HG02981 (cell line): ENCODE results near the gene DOCK7.
"Not testable (repeated sequence)": the region's sequence is repeated elsewhere in the genome, so short reads cannot be mapped to it uniquely, and the experiment has no call there.

ENCODE experiments used
- ATAC-seq: cut with Tn5 transposase; IDR thresholded peaks from one replicate; pipeline ENCODE4 v1.9.1; 2021; ENCODE audit warnings: mild to moderate bottlenecking, moderate library complexity; ENCODE audit not compliant: unreplicated experiment

DOCK7 gene

GRCh38 chr1:62691062-62691844 is 3.1 kb upstream of the DOCK7 start:
- no peak for ATAC-seq

- no peak for ATAC-seq
Measured at GRCh38 chr1:62689524-62689923, 1.3 kb upstream of the DOCK7 start.

- no peak for ATAC-seq
Measured at GRCh38 chr1:62688687-62689085, 500 bp upstream of the DOCK7 start.

GRCh38 chr1:62687421-62687902 is 724 bp downstream of the DOCK7 start:
- peak; percentile 33 for ATAC-seq

- ATAC-seq: no peak
Measured at GRCh38 chr1:62686822-62687221, 1.4 kb downstream of the DOCK7 start.

- no peak for ATAC-seq
Measured at GRCh38 chr1:62685431-62685859, 2.7 kb downstream of the DOCK7 start.

GRCh38 chr1:62682531-62682930 is 5.7 kb downstream of the DOCK7 start:
- no peak for ATAC-seq

- not testable (repeated sequence) for ATAC-seq
Measured at GRCh38 chr1:62680992-62681391, 7.2 kb downstream of the DOCK7 start.

- ATAC-seq: not testable (repeated sequence)
Measured at GRCh38 chr1:62677822-62678221, 10.4 kb downstream of the DOCK7 start.

- ATAC-seq: no peak
Measured at GRCh38 chr1:62676611-62677356, 11.4 kb downstream of the DOCK7 start.

- no peak for ATAC-seq
Measured at GRCh38 chr1:62673629-62674028, 14.6 kb downstream of the DOCK7 start.

GRCh38 chr1:62672029-62672428 is 16.2 kb downstream of the DOCK7 start:
- no peak for ATAC-seq

GRCh38 chr1:62654744-62655143 is 33.4 kb downstream of the DOCK7 start:
- no peak for ATAC-seq

- no peak for ATAC-seq
Measured at GRCh38 chr1:62652387-62652786, 35.8 kb downstream of the DOCK7 start.

GRCh38 chr1:62643283-62643682 is 44.9 kb downstream of the DOCK7 start:
- ATAC-seq: no peak

- ATAC-seq: no peak
Measured at GRCh38 chr1:62637392-62638105, 50.6 kb downstream of the DOCK7 start.

GRCh38 chr1:62628506-62628905 is 59.7 kb downstream of the DOCK7 start:
- ATAC-seq: no peak

GRCh38 chr1:62625415-62625814 is 62.8 kb downstream of the DOCK7 start:
- ATAC-seq: peak; percentile 61

GRCh38 chr1:62621907-62622306 is 66.3 kb downstream of the DOCK7 start:
- peak; percentile 91 for ATAC-seq

- no peak for ATAC-seq
Measured at GRCh38 chr1:62613890-62614289, 74.3 kb downstream of the DOCK7 start.

GRCh38 chr1:62613325-62613727 is 74.9 kb downstream of the DOCK7 start:
- ATAC-seq: peak; percentile 98
